ENCODE measurements around the gene EME1. TPM values are rescaled to one million over a fixed set of nuclear protein-coding genes. Genes with fewer than 3 reads are reported as not detected.

Gene EME1
- polyA plus RNA-seq, 3 donors = 8.6 to 11.0 (median 9.5) TPM

DNA sequence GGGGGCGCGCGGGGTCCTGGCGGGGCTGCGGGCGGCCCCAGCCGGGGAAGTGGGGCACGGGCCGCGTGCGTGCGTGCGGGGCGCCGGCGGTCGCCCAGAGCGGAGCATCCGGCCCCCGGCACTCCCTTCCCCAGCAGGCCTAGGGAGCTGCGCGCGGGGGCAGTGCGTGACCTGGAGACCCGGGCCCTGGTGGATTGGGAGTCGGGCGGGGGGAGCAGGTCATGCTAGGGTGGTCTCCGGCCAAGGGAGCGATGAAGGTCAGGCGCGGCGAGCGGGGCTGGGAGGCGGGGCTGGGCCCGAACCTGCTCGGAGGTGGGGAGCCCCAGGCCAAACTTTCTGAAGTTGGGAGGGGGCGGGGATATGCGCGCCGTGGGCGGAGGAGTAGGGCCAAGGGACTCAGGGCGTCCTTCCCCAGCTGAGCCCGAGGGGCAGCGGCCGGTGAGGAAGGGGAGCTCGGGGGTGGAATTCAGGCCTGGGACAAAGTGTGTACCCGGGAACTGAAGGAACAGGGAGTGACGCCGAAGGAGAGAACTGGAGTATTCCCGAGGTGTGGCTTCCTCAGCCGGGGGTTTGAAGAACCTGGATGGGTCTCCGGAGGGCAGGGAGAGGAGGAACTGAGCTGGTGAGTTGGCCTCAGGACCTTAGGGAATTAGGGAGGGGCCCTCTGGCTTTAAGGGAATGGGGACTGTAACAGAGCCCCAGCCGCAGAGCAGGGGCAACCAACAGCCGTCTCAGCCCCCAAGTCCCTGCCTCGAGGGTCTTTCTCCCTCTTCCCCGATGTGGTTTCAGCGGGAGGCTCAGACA lies 26.5 kb upstream of the EME1 start:
- no peak for DNase-seq (ENCODE audit: extremely low read depth in 1 of 11, low read depth in 9 of 11, low spot score in 4 of 11)

GRCh38 chr17:50347117-50347893 lies 25.7 kb upstream of the EME1 start:
- no peak for DNase-seq (ENCODE audit: extremely low read depth in 1 of 11, low read depth in 9 of 11, low spot score in 4 of 11)

- DNase-seq (ENCODE audit: extremely low read depth in 1 of 11, low read depth in 9 of 11, low spot score in 4 of 11) = no peak
Observed at GRCh38 chr17:50347894-50348291, 25.1 kb upstream of the EME1 start.

- no peak for DNase-seq (ENCODE audit: extremely low read depth in 1 of 11, low read depth in 9 of 11, low spot score in 4 of 11)
Observed at GRCh38 chr17:50348522-50349242, 24.3 kb upstream of the EME1 start.

DNA sequence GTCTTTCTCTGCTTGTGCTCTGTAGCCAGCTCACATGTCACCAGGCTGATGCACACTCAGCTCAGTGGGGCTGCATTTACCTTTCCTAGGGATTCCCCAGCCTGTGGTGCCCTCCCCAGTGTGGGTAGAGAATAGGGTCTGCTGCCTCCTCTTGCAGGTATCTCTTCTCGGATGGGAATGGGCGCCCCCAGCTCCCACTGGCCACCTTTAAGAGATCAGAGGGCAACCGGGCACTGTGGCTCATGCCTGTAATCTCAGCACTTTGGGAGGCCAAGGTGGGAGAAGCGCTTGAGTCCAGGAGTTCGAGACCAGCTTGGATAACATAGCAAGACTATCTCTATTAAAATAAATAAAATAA lies 23.8 kb upstream of the EME1 start:
- DNase-seq (ENCODE audit: extremely low read depth in 1 of 11, low read depth in 9 of 11, low spot score in 4 of 11) = no peak

GRCh38 chr17:50350733-50351132 lies 22.3 kb upstream of the EME1 start:
- DNase-seq (ENCODE audit: extremely low read depth in 1 of 11, low read depth in 9 of 11, low spot score in 4 of 11) = no peak

DNA sequence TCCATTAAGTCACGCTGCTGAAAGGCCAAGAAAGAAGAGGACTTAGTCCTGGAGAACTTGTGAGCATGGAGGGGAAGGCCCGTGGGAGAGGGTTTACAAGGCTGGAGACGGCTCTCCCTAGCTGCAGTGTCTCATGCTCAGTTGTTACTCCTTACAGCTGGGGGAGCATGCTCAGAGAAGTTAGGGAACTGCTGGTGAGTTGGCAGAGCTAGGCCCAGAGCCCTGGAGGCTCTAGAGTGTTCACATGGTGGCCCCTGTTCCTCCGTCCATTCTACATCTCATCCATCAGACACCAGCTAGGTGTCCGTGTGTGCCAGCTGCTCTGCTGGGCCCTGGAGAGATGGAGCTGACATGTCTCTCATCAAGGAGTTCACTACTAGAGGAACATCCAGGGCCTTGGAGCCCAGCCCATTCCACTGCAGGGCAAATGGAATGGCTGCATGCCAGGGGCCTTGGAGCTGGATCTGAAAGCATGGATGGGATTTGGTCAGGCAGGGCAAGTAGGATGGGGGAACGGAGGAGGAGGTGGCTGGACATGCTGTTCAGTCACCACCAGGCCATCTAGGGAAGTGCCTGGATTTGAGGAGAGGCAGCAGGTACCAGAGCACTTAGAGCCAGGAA lies 20.8 kb upstream of the EME1 start:
- DNase-seq (ENCODE audit: extremely low read depth in 1 of 11, low read depth in 9 of 11, low spot score in 4 of 11) = no peak

GRCh38 chr17:50352693-50353599 lies 20.1 kb upstream of the EME1 start:
- no peak for DNase-seq (ENCODE audit: extremely low read depth in 1 of 11, low read depth in 9 of 11, low spot score in 4 of 11)

DNA sequence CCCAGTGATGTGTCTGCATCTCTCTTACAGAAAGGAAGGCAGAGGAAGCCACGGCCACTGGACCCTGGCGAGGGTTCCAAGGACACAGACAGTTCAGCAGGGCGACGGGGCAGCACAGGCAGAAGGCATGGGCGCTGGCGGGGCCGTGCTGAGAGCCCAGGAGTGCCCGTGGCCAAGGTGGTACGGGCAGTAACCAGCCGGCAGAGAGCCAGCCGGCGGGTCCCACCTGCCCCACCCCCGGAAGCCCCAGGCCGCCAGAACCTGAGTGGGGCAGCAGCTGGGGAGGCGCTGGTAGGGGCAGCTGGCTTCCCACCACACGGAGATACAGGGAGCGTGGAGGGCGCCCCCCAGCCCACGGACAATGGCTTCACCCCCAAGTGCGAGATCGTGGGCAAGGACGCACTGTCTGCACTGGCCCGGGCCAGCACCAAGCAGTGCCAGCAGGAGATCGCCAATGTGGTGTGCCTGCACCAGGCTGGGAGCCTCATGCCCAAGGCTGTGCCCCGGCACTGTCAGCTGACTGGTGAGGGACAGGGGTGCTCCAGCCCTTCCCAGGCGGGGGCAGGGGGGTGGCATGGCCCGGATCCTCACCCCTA lies 19.3 kb upstream of the EME1 start:
- DNase-seq (ENCODE audit: extremely low read depth in 1 of 11, low read depth in 9 of 11, low spot score in 4 of 11) = no peak

- no peak for DNase-seq (ENCODE audit: extremely low read depth in 1 of 11, low read depth in 9 of 11, low spot score in 4 of 11)
Observed at GRCh38 chr17:50354198-50354597, 18.8 kb upstream of the EME1 start.

GRCh38 chr17:50354776-50355175 lies 18.3 kb upstream of the EME1 start:
- DNase-seq (ENCODE audit: extremely low read depth in 1 of 11, low read depth in 9 of 11, low spot score in 4 of 11) = no peak

GRCh38 chr17:50355336-50355700 lies 17.7 kb upstream of the EME1 start:
- DNase-seq (ENCODE audit: extremely low read depth in 1 of 11, low read depth in 9 of 11, low spot score in 4 of 11) = no peak

DNA sequence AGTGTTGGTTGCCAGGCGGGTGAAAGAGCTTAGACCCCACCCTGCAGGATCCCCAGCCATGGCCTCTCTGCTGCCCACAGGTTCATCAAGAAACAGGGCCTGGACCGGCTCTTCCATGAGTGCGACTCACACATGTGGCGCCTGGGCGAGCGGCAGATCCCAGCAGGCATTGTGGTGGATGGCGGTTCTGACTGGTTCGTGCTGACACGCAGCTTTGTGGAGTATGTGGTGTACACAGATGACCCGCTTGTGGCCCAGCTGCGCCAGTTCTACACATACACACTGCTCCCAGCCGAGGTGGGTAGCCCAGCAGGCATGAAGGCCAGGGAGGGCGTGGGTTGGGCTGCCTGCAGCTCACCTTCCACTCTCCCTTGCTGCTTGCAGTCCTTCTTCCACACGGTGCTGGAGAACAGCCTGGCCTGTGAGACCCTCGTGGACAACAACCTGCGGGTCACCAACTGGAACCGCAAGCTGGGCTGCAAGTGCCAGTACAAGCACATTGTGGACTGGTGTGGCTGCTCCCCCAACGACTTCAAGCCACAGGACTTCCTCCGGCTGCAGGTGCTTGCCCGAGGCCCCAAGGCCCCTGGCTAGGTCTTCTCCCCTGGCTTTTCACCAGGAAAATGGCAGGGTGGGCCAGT lies 17.2 kb upstream of the EME1 start:
- no peak for DNase-seq (ENCODE audit: extremely low read depth in 1 of 11, low read depth in 9 of 11, low spot score in 4 of 11)

DNA sequence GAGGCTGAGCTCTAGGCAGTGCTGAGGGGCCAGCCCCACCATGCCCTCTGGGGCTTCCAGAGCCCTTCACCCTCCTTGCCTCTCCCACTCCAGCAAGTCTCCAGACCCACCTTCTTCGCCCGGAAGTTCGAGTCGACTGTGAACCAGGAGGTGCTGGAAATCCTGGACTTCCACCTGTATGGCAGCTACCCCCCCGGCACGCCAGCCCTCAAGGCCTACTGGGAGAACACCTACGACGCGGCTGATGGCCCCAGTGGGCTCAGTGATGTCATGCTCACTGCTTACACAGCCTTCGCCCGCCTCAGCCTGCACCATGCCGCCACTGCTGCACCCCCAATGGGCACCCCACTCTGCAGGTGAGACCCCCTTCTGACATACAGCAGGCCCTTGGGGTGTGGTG lies 16.6 kb upstream of the EME1 start:
- DNase-seq (ENCODE audit: extremely low read depth in 1 of 11, low read depth in 9 of 11, low spot score in 4 of 11) = no peak

DNA sequence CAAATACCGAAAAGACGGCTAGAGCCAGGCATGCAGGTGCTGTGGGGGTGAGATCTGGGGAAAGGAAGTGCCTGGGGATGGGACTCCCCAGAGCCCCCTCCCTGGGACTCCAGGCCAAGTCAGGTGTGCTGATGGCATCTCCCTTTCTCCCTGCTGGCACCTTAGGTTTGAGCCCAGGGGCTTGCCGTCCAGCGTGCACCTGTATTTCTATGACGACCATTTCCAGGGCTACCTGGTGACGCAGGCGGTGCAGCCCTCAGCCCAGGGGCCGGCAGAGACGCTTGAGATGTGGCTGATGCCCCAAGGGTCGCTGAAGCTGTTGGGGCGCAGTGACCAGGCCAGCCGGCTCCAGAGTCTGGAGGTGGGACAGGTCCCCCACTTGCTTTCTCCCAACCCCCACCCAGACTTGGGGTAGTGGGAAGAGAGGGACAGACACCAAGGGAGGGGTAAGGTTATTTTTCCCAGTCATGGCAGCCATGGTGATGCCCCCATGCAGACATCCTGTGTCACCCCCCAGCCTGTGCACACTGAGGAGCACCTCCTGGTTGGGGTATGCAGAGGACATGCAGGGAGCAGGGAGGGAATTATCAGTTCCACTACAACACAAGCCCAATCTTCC lies 16.0 kb upstream of the EME1 start:
- no peak for DNase-seq (ENCODE audit: extremely low read depth in 1 of 11, low read depth in 9 of 11, low spot score in 4 of 11)

DNA sequence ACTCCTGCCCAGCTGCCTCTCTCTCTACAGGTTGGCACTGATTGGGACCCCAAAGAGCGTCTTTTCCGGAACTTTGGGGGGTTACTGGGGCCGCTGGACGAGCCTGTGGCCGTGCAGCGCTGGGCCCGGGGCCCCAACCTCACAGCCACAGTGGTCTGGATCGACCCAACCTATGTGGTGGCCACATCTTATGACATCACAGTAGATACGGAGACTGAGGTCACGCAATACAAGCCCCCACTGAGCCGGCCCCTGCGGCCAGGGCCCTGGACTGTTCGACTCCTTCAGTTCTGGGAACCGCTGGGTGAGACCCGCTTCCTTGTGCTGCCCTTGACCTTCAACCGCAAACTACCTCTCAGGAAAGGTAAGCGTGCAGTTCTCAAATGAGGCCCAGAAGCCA lies 14.9 kb upstream of the EME1 start:
- no peak for DNase-seq (ENCODE audit: extremely low read depth in 1 of 11, low read depth in 9 of 11, low spot score in 4 of 11)

DNA sequence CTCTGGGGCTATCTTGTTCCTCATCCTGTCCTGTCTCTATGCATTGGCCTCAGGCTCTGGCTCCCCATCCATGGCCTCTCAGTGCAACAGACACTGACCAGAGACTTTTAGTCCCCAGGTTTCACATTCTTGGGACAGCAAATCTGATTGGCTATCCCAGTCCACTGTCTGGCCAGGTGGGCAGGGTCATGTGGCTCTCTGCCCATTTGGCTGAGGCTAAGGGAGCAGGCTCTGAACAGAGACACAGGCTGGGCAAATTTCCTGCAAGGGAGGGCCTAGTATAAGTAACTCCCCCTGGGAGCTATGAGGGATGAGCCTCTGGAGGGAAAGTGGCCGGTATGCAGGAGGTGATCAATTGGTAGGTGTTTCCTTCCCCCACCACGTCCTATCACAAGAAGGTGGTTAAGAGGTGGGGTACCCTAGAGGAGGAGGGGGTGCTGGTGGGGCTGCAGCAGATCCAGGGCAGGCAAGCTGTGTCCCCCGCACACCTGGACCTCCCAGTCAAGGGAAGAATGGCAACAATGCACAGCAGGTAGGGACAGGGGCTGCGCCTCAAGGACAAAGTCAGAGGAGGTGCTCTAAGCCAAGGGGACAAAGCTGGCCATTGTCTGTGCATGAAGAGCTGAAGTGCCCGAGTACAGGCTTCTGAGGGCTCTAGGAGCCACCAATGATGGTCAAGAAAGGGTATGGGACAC lies 13.9 kb upstream of the EME1 start:
- no peak for DNase-seq (ENCODE audit: extremely low read depth in 1 of 11, low read depth in 9 of 11, low spot score in 4 of 11)
